ENCODE measurements around the gene MMS19.
"Not testable (repeated sequence)": the region's sequence is repeated elsewhere in the genome, so short reads cannot be mapped to it uniquely, and the experiment has no call there.

MMS19 gene

GRCh38 chr10:97498076-97498840, at the start of gene MMS19:
TSS of gene MMS19 (minus strand) at chr10:97498422. CDS start at chr10:97498384, 38 bp downstream.
- peak; percentile 97 for DNase-seq

- no peak for DNase-seq
Measured at GRCh38 chr10:97547962-97548361, 49.7 kb upstream of the MMS19 start.

GRCh38 chr10:97547271-97547600, 49.0 kb upstream of the MMS19 start:
- DNase-seq = no peak

- no peak for DNase-seq
Measured at GRCh38 chr10:97546456-97547270, 48.4 kb upstream of the MMS19 start.

- DNase-seq = no peak
Measured at GRCh38 chr10:97543025-97543546, 44.9 kb upstream of the MMS19 start.

GRCh38 chr10:97542169-97543024, 44.2 kb upstream of the MMS19 start:
- DNase-seq = no peak

- no peak for DNase-seq
Measured at GRCh38 chr10:97540669-97541500, 42.7 kb upstream of the MMS19 start.

- no peak for DNase-seq
Measured at GRCh38 chr10:97539523-97540200, 41.4 kb upstream of the MMS19 start.

- DNase-seq = no peak
Measured at GRCh38 chr10:97538839-97539238, 40.6 kb upstream of the MMS19 start.

- no peak for DNase-seq
Measured at GRCh38 chr10:97538411-97538810, 40.2 kb upstream of the MMS19 start.

GRCh38 chr10:97537186-97537869, 39.1 kb upstream of the MMS19 start:
- no peak for DNase-seq

- no peak for DNase-seq
Measured at GRCh38 chr10:97534746-97535367, 36.6 kb upstream of the MMS19 start.

GRCh38 chr10:97533888-97534287, 35.7 kb upstream of the MMS19 start:
- DNase-seq = no peak

GRCh38 chr10:97532935-97533671, 34.9 kb upstream of the MMS19 start:
- DNase-seq = no peak

- no peak for DNase-seq
Measured at GRCh38 chr10:97531401-97531986, 33.3 kb upstream of the MMS19 start.

GRCh38 chr10:97529685-97530465, 31.7 kb upstream of the MMS19 start:
- DNase-seq = no peak

GRCh38 chr10:97528876-97529275, 30.7 kb upstream of the MMS19 start:
- not testable (repeated sequence) for DNase-seq

GRCh38 chr10:97525683-97526110, 27.5 kb upstream of the MMS19 start:
- DNase-seq = no peak
